Measurements from ENCODE around the gene THAP12. TPM values are rescaled to one million over a fixed set of nuclear protein-coding genes. Genes with fewer than 3 reads are reported as not detected.
A peak's percentile ranks its signal among the peaks of the same experiment; 100 is the strongest.
"Not testable (repeated sequence)": the region's sequence is repeated elsewhere in the genome, so short reads cannot be mapped to it uniquely, and the experiment has no call there.

THAP12 gene
- polyA plus RNA-seq, 1 donor = 50.2 TPM

DNA sequence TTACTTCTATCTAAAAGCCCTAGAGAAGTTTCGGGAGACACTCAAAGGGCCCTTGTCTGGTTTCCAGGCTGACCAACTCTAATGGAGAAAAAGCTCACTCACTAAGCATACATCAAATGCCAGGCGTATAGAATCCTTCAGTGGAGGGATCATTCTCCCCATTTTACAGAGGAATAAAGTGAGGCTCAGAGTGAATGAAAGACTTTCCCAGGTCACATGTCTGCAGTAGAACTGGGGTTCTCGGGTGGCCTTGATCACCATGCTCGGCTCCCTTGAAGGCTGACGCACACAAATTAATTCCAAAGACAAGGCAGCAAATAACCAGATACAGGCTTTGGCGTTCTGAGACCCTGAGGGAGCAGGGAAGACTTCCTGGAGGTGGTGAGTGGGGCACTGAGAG, 60.0 kb downstream of the THAP12 start:
- DNase-seq = no peak
- peaks cover 32% of the 10 kb centered on the region for H3K27me3 ChIP-seq (ENCODE audit: control insufficient read depth, insufficient read depth, low read length)
- no peaks in the 10 kb centered on the region for H3K9me3 ChIP-seq (ENCODE audit: control insufficient read depth, low read depth, low read length)
- no peak overlapping the region for H3K4me3 ChIP-seq (ENCODE audit: low read length)
- no peaks in the 10 kb centered on the region for H3K36me3 ChIP-seq (ENCODE audit: control insufficient read depth, insufficient read depth, low read length)
- H3K27ac ChIP-seq (ENCODE audit: low read length) = no peak overlapping the region
- WGBS (ENCODE audit: insufficient coverage, low lambda C conversion rate) = no CpG with 5 or more reads among the region's 6 CpGs
- no peaks in the 10 kb centered on the region for H3K4me1 ChIP-seq (ENCODE audit: control insufficient read depth, insufficient read depth, low read length)

DNA sequence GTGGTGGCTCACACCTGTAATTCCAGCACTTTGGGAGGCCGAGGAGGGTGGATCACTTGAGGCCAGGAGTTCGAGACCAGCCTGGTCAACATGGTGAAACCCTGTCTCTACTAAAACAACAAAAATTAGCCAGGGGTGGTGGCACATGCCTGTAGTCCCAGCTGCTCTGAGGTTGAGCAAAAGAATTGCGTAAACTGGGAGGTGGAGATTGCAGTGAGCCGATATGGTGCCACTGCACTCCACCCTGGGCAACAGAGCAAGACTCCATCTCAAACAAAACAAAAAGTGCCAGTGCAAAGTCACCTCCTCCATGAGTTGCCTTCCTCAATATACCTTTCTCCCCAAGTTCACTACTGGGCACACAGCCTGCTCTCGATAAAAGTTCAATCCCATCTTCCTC, 61.1 kb downstream of the THAP12 start:
- not testable (repeated sequence) for H3K9me3 ChIP-seq (ENCODE audit: control insufficient read depth, low read depth, low read length); H3K4me3 ChIP-seq (ENCODE audit: low read length); H3K4me1 ChIP-seq (ENCODE audit: control insufficient read depth, insufficient read depth, low read length); DNase-seq; H3K27ac ChIP-seq (ENCODE audit: low read length); H3K36me3 ChIP-seq (ENCODE audit: control insufficient read depth, insufficient read depth, low read length)
- H3K27me3 ChIP-seq (ENCODE audit: control insufficient read depth, insufficient read depth, low read length) = peaks cover 32% of the 10 kb centered on the region
- no CpG with 5 or more reads among the region's 5 CpGs for WGBS (ENCODE audit: insufficient coverage, low lambda C conversion rate)

DNA sequence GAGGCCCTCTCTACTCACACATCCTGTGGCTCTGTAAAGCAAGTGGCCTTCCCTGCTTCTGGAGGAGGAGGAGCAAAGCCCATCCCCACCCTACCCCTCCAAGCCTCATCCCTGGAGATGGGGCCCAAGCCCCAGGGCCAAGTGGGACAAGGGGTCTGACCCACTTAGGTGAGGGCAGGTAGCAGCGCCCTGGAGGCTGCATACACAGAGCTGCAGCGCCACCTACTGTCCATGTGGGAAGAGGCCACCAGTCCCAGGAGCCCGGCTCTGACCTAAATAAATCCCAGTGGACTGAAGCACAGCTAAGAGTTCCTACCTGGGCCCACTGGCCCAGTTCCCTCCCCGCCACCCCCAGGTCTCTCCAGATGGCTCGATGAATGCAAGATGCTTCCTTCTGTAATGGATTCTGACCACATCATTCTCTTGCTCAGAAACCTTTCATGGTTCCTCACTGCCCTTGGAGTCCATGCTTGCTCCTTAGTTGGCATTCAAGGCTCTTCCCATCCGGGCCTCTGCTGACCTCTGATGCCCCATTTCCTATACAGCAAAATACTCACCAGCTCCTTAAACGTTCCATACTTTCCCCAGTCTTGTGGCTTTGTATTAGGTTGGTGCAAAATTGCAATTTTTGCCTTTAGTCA, 62.1 kb downstream of the THAP12 start:
- Histone ChIP-seq H3K27ac (ENCODE audit: low read length) (no peak overlapping the region), H3K4me3 (ENCODE audit: low read length) (no peak overlapping the region), H3K4me1 (ENCODE audit: control insufficient read depth, insufficient read depth, low read length) (no peaks in the 10 kb centered on the region), H3K36me3 (ENCODE audit: control insufficient read depth, insufficient read depth, low read length) (no peaks in the 10 kb centered on the region), H3K9me3 (ENCODE audit: control insufficient read depth, low read depth, low read length) (no peaks in the 10 kb centered on the region), H3K27me3 (ENCODE audit: control insufficient read depth, insufficient read depth, low read length) (peaks cover 30% of the 10 kb centered on the region)
- 0% methylated on average over 1 of the region's 7 CpGs for WGBS (ENCODE audit: insufficient coverage, low lambda C conversion rate)
- peak; percentile 67 to 68 for DNase-seq

GRCh38 chr11:76317296-76317695, 63.6 kb downstream of the THAP12 start:
- no peak for DNase-seq
- H3K27me3 ChIP-seq (ENCODE audit: control insufficient read depth, insufficient read depth, low read length) = peaks cover 24% of the 10 kb centered on the region
- H3K9me3 ChIP-seq (ENCODE audit: control insufficient read depth, low read depth, low read length) = no peaks in the 10 kb centered on the region
- no peak overlapping the region for H3K4me3 ChIP-seq (ENCODE audit: low read length)
- no peak overlapping the region for H3K27ac ChIP-seq (ENCODE audit: low read length)
- WGBS (ENCODE audit: insufficient coverage, low lambda C conversion rate) = no CpG with 5 or more reads among the region's 3 CpGs
- no peaks in the 10 kb centered on the region for H3K4me1 ChIP-seq (ENCODE audit: control insufficient read depth, insufficient read depth, low read length)
- no peaks in the 10 kb centered on the region for H3K36me3 ChIP-seq (ENCODE audit: control insufficient read depth, insufficient read depth, low read length)

- WGBS (ENCODE audit: insufficient coverage, low lambda C conversion rate) = no CpG with 5 or more reads among the region's 3 CpGs
- no peaks in the 10 kb centered on the region for H3K4me1 ChIP-seq (ENCODE audit: control insufficient read depth, insufficient read depth, low read length)
- H3K27ac ChIP-seq (ENCODE audit: low read length) = no peak overlapping the region
- H3K36me3 ChIP-seq (ENCODE audit: control insufficient read depth, insufficient read depth, low read length) = no peaks in the 10 kb centered on the region
- H3K27me3 ChIP-seq (ENCODE audit: control insufficient read depth, insufficient read depth, low read length) = peaks cover 19% of the 10 kb centered on the region
- no peak for DNase-seq
- no peak overlapping the region for H3K4me3 ChIP-seq (ENCODE audit: low read length)
- no peaks in the 10 kb centered on the region for H3K9me3 ChIP-seq (ENCODE audit: control insufficient read depth, low read depth, low read length)
These were observed 64.2 kb downstream of the THAP12 start for GRCh38 chr11:76316726-76317125.

DNA sequence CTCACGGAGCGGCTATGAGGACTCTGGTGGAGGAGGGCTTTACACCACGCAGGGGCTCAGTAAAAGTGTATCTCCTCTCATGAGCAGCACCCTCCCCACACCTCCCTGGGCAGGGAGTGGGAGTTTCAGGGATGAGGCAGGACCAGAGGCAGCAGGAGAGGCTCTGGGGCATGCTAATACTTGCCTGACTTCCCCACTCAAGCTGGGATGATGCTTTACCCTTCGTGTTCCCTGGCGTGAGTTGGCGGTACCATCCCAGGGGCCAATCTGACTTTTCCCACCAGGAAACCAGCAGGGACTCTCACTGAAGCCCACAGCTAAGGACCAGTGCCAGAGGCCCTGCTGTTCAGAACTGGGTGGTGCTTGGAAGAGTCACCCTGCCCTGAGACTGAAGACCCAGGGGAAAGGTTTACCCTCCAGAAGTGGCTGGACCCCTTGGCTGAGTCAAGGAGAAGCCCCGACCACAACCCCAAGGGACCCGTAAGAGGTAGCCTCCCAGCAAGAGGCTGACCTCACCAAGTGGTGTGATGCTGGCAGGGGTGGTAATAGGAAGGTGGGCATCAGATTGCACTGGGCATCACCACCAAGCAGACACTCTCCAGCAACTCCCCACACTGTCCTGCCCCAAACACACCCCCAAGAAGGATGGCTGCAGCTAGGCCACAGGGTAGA, 65.6 kb downstream of the THAP12 start:
- Histone ChIP-seq H3K27ac (ENCODE audit: low read length) (no peak overlapping the region), H3K36me3 (ENCODE audit: control insufficient read depth, insufficient read depth, low read length) (no peaks in the 10 kb centered on the region), H3K9me3 (ENCODE audit: control insufficient read depth, low read depth, low read length) (no peaks in the 10 kb centered on the region), H3K4me1 (ENCODE audit: control insufficient read depth, insufficient read depth, low read length) (no peaks in the 10 kb centered on the region), H3K27me3 (ENCODE audit: control insufficient read depth, insufficient read depth, low read length) (peaks cover 4% of the 10 kb centered on the region), H3K4me3 (ENCODE audit: low read length) (no peak overlapping the region)
- no peak for DNase-seq
- WGBS (ENCODE audit: insufficient coverage, low lambda C conversion rate) = no CpG with 5 or more reads among the region's 8 CpGs

- no peaks in the 10 kb centered on the region for H3K4me1 ChIP-seq (ENCODE audit: control insufficient read depth, insufficient read depth, low read length)
- no peaks in the 10 kb centered on the region for H3K9me3 ChIP-seq (ENCODE audit: control insufficient read depth, low read depth, low read length)
- peaks cover 6% of the 10 kb centered on the region for H3K27me3 ChIP-seq (ENCODE audit: control insufficient read depth, insufficient read depth, low read length)
- no CpG with 5 or more reads among the region's 4 CpGs for WGBS (ENCODE audit: insufficient coverage, low lambda C conversion rate)
- H3K36me3 ChIP-seq (ENCODE audit: control insufficient read depth, insufficient read depth, low read length) = no peaks in the 10 kb centered on the region
- DNase-seq = no peak
- no peak overlapping the region for H3K27ac ChIP-seq (ENCODE audit: low read length)
- no peak overlapping the region for H3K4me3 ChIP-seq (ENCODE audit: low read length)
These were observed 66.2 kb downstream of the THAP12 start for GRCh38 chr11:76314741-76315090.

DNA sequence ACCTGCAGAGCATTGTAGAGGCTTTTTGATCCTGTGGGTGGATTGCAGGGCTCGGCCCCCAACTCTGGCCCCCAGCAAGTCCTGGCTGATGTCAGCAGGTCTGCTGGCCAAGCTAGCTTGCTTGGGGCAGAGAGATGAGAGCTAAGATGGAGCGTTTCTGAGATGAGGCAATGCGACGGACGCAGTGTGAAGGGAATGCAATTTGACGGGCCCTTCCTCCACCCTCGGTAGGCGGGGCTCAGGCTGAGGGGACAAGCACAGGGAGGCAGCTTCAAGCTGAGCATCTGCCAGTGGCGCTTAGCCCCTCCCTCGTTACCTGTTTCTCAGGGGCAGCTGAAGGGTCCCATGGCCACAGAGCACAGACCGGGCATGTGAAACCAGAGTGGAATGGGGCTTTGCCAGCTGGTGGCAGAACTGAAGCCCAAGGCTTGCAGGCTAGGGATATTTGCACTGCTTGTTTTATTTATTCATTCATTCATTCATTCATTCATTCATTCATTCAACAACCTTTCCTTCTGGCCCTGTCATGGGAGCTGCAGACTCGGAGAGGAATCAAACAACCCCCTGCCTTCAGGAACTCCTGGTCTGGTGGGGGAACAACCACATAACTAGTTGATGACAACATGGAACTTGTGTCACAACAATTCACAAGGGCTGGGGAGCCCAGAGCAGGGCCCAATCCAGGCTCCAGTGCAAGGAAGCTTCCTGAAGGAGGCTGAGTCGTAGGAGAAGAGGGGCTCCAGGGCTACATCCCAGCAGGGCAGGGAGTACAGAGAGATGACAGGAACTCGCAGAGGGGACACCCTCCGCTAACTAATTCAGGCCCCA, 66.8 kb downstream of the THAP12 start:
- H3K4me3 ChIP-seq (ENCODE audit: low read length) = no peak overlapping the region
- no CpG with 5 or more reads among the region's 15 CpGs for WGBS (ENCODE audit: insufficient coverage, low lambda C conversion rate)
- H3K36me3 ChIP-seq (ENCODE audit: control insufficient read depth, insufficient read depth, low read length) = no peaks in the 10 kb centered on the region
- no peak for DNase-seq
- peaks cover 6% of the 10 kb centered on the region for H3K27me3 ChIP-seq (ENCODE audit: control insufficient read depth, insufficient read depth, low read length)
- no peaks in the 10 kb centered on the region for H3K9me3 ChIP-seq (ENCODE audit: control insufficient read depth, low read depth, low read length)
- H3K4me1 ChIP-seq (ENCODE audit: control insufficient read depth, insufficient read depth, low read length) = no peaks in the 10 kb centered on the region
- H3K27ac ChIP-seq (ENCODE audit: low read length) = no peak overlapping the region

DNA sequence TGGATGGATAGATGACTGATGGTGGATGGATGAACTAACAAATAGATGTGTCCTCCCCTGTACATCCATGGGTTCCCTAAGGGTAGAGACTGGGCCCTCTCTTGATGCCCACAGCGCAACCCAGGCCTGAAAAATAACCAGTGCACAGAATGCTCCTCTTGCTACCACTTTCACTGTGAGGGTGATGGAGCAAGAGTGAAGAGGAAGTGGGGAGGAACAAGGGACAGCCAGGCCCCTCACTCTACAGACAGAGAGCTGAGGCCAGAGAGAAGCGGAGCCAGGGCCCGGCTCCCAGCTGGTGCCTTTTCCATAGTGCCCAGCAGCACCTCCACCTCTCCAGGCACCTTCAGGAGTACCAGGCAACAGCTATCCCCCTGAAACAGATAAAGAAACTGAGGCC, 67.7 kb downstream of the THAP12 start:
- no peak for DNase-seq
- no CpG with 5 or more reads among the region's 3 CpGs for WGBS (ENCODE audit: insufficient coverage, low lambda C conversion rate)
- Histone ChIP-seq H3K4me3 (ENCODE audit: low read length) (no peak overlapping the region), H3K9me3 (ENCODE audit: control insufficient read depth, low read depth, low read length) (no peaks in the 10 kb centered on the region), H3K36me3 (ENCODE audit: control insufficient read depth, insufficient read depth, low read length) (no peaks in the 10 kb centered on the region), H3K4me1 (ENCODE audit: control insufficient read depth, insufficient read depth, low read length) (peaks cover under 1% of the 10 kb centered on the region), H3K27ac (ENCODE audit: low read length) (no peak overlapping the region), H3K27me3 (ENCODE audit: control insufficient read depth, insufficient read depth, low read length) (peaks cover 6% of the 10 kb centered on the region)

DNA sequence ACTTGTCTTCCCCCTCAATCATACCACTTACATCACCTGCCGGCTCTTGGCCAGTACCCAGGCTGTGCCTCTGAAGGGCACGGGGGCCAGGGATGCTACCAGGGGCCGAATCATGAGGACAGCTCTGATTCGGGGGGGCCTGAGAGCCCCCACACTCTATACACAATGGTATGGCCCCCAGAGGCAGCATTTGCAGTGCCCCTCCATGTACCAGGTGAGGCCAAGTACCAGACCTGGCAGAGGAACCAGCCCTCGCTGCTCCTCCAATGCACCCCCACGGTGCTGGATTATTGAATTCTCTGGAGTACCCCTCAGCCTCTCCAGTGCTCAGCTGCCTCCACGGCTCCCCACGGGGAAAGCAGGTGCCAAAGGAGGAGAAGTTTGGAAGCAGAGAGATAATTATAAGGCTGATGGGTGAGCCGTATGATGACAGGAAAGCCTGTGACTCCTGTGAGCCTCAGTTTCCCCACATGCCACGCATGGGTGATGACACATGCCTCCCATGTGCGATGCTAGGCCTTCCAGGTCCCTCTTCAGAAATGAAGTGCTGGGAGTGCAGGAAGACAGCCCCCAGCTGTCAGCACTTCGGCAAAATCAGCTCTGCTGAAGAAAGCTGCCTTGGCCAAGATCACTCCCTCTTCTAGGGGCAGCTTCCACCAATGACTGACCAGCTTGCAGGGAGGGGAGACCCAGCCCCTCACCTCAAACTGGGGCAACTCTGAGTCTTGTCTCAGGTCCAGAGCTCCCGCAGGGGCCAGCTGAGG, 69.9 kb downstream of the THAP12 start:
- Histone ChIP-seq H3K36me3 (ENCODE audit: control insufficient read depth, insufficient read depth, low read length) (no peaks in the 10 kb centered on the region), H3K27ac (ENCODE audit: low read length) (no peak overlapping the region), H3K4me1 (ENCODE audit: control insufficient read depth, insufficient read depth, low read length) (peaks cover 4% of the 10 kb centered on the region), H3K4me3 (ENCODE audit: low read length) (no peak overlapping the region), H3K9me3 (ENCODE audit: control insufficient read depth, low read depth, low read length) (no peaks in the 10 kb centered on the region), H3K27me3 (ENCODE audit: control insufficient read depth, insufficient read depth, low read length) (peaks cover 6% of the 10 kb centered on the region)
- DNase-seq = no peak
- no CpG with 5 or more reads among the region's 13 CpGs for WGBS (ENCODE audit: insufficient coverage, low lambda C conversion rate)
